H9 (cell line): ENCODE results near the gene PPP1R2B. TPM values are rescaled to one million over a fixed set of nuclear protein-coding genes. Genes with fewer than 3 reads are reported as not detected.

Experiments
- DNase-seq: peaks from one replicate; pipeline ENCODE4 v3.0.0-alpha.2; 2017
- H2AFZ ChIP-seq: one replicate; pipeline ENCODE4 v1.6.1; 2013; ENCODE audit warnings: mild to moderate bottlenecking, low read length, control low read depth, moderate library complexity
- H2AK5ac ChIP-seq: 2 replicates; pipeline ENCODE4 v1.6.1; 2013; ENCODE audit warnings: low read length, control low read depth, mixed read lengths; ENCODE audit not compliant: insufficient read length
- H2BK120ac ChIP-seq: one replicate; pipeline ENCODE4 v1.6.1; 2013; ENCODE audit warnings: low read depth, mild to moderate bottlenecking, low read length, control low read depth, inconsistent platforms; ENCODE audit not compliant: poor library complexity, severe bottlenecking
- H2BK12ac ChIP-seq: 2 replicates; pipeline ENCODE4 v1.6.1; 2013; ENCODE audit warnings: low read length, control low read depth, mixed read lengths, low read depth; ENCODE audit not compliant: insufficient read length
- H2BK15ac ChIP-seq: 2 replicates; pipeline ENCODE4 v1.6.1; 2013; ENCODE audit warnings: low read depth, low read length, control low read depth
- H2BK20ac ChIP-seq: one replicate; pipeline ENCODE4 v1.6.1; 2013; ENCODE audit warnings: low read depth, mild to moderate bottlenecking, low read length, control low read depth, inconsistent platforms; ENCODE audit not compliant: poor library complexity, severe bottlenecking
- H2BK5ac ChIP-seq: 2 replicates; pipeline ENCODE4 v1.6.1; 2013; ENCODE audit warnings: low read length, control low read depth, mixed read lengths; ENCODE audit not compliant: insufficient read length
- H3K14ac ChIP-seq: 2 replicates; pipeline ENCODE4 v1.6.1; 2013; ENCODE audit warnings: low read length, control low read depth; ENCODE audit not compliant: insufficient read depth
- H3K18ac ChIP-seq: 2 replicates; pipeline ENCODE4 v1.6.1; 2013; ENCODE audit warnings: low read depth, mild to moderate bottlenecking, mixed read lengths, low read length, control low read depth; ENCODE audit not compliant: insufficient read length
- H3K23ac ChIP-seq: 2 replicates; pipeline ENCODE4 v1.6.1; 2013; ENCODE audit warnings: low read length, control low read depth, mixed read lengths, low read depth; ENCODE audit not compliant: insufficient read length
- H3K23me2 ChIP-seq: 2 replicates; pipeline ENCODE4 v1.6.1; 2013; ENCODE audit warnings: low read depth, mild to moderate bottlenecking, mixed read lengths, low read length, control low read depth; ENCODE audit not compliant: insufficient read length, poor library complexity, severe bottlenecking
- H3K27ac ChIP-seq: 2 replicates; pipeline ENCODE4 v1.5.1; 2013; ENCODE audit warnings: low read length, control low read depth, mixed read lengths, low read depth; ENCODE audit not compliant: insufficient read length
- H3K27me3 ChIP-seq: 2 replicates; pipeline ENCODE4 v1.6.1; 2013; ENCODE audit warnings: low read length, control low read depth, inconsistent platforms; ENCODE audit not compliant: insufficient read depth
- H3K4ac ChIP-seq: 2 replicates; pipeline ENCODE4 v1.6.1; 2013; ENCODE audit warnings: low read depth, mild to moderate bottlenecking, control low read depth, inconsistent platforms, low read length, moderate library complexity
- H3K4me1 ChIP-seq: 2 replicates; pipeline ENCODE4 v1.6.1; 2013; ENCODE audit warnings: low read length, control low read depth, inconsistent platforms; ENCODE audit not compliant: insufficient read depth
- H3K4me2 ChIP-seq: 2 replicates; pipeline ENCODE4 v1.6.1; 2013; ENCODE audit warnings: low read length, control low read depth, mixed read lengths; ENCODE audit not compliant: insufficient read length, insufficient read depth
- H3K56ac ChIP-seq: 2 replicates; pipeline ENCODE4 v1.6.1; 2013; ENCODE audit warnings: low read depth, mild to moderate bottlenecking, mixed read lengths, low read length, control low read depth; ENCODE audit not compliant: insufficient read length
- H3K79me1 ChIP-seq: 2 replicates; pipeline ENCODE4 v1.6.1; 2013; ENCODE audit warnings: low read depth, mild to moderate bottlenecking, moderate library complexity, low read length, control low read depth, inconsistent platforms; ENCODE audit not compliant: insufficient read depth, poor library complexity, severe bottlenecking
- H3K79me2 ChIP-seq: 2 replicates; pipeline ENCODE4 v1.6.1; 2013; ENCODE audit warnings: low read length, control low read depth, inconsistent platforms; ENCODE audit not compliant: insufficient read depth
- H3K9ac ChIP-seq: 2 replicates; pipeline ENCODE4 v1.6.1; 2013; ENCODE audit warnings: low read length, control low read depth, mixed read lengths; ENCODE audit not compliant: insufficient read length; ENCODE audit errors: extremely low read depth
- H3K9me3 ChIP-seq: one replicate; pipeline ENCODE4 v1.6.1; 2013; ENCODE audit warnings: low read depth, low read length, inconsistent platforms; ENCODE audit not compliant: control insufficient read depth
- H3T11ph ChIP-seq: one replicate; pipeline ENCODE4 v1.6.1; 2013; ENCODE audit warnings: mild to moderate bottlenecking, low read length, control low read depth, inconsistent platforms
- H4K20me1 ChIP-seq: one replicate; pipeline ENCODE4 v1.6.1; 2013; ENCODE audit not compliant: control insufficient read depth, insufficient read length, insufficient read depth
- H4K5ac ChIP-seq: 2 replicates; pipeline ENCODE4 v1.6.1; 2013; ENCODE audit warnings: low read depth, mild to moderate bottlenecking, mixed read lengths, low read length, control low read depth; ENCODE audit not compliant: insufficient read length
- H4K8ac ChIP-seq: replicated peaks from 2 replicates; pipeline ENCODE4 v1.6.1; 2013; ENCODE audit warnings: low read length, control low read depth, mixed read lengths, low read depth; ENCODE audit not compliant: insufficient read length
- H4K91ac ChIP-seq: 2 replicates; pipeline ENCODE4 v1.6.1; 2013; ENCODE audit warnings: low read depth, mild to moderate bottlenecking, moderate library complexity, mixed read lengths, low read length, control low read depth; ENCODE audit not compliant: insufficient read length
- H3K27ac Mint-ChIP-seq, 3 experiments: 2 replicates in 2 of 3; 3 replicates in 1 of 3; pipeline ENCODE4 v1.8.0; 2020 to 2021; ENCODE audit warnings: mixed read lengths in 3 of 3, mild to moderate bottlenecking in 1 of 3, moderate library complexity in 1 of 3
- H3K27me3 Mint-ChIP-seq: 2 replicates; pipeline ENCODE4 v1.8.0; 2021; ENCODE audit warnings: low read depth, mild to moderate bottlenecking, moderate library complexity, mixed read lengths
- H3K36me3 Mint-ChIP-seq, 3 experiments: 2 replicates in 2 of 3; 3 replicates in 1 of 3; pipeline ENCODE4 v1.8.0; 2020 to 2021; ENCODE audit warnings: low read depth in 3 of 3, mixed read lengths in 3 of 3; ENCODE audit not compliant: insufficient read depth in 1 of 3
- H3K4me1 Mint-ChIP-seq, 2 experiments: 2 replicates each; pipeline ENCODE4 v1.8.0; 2020; ENCODE audit warnings: mixed read lengths in 2 of 2
- H3K4me3 Mint-ChIP-seq, 2 experiments: 2 replicates in 1 of 2; 3 replicates in 1 of 2; pipeline ENCODE4 v1.8.0; 2020 to 2021; ENCODE audit warnings: mild to moderate bottlenecking in 2 of 2, mixed read lengths in 2 of 2, moderate library complexity in 1 of 2
- H3K9me3 Mint-ChIP-seq, 2 experiments: 2 replicates in 1 of 2; 3 replicates in 1 of 2; pipeline ENCODE4 v1.8.0; 2020; ENCODE audit warnings: mild to moderate bottlenecking in 2 of 2, mixed read lengths in 2 of 2, moderate library complexity in 1 of 2
- WGBS: extraction: QIAGEN DNeasy Blood & Tissue Kit; methylation state at CpG from one replicate; pipeline ENCODE4 v1.1.7; 2013; ENCODE audit warnings: missing lambda C conversion rate, low lambda C conversion rate, mixed read lengths; ENCODE audit not compliant: insufficient read length; ENCODE audit errors: extremely low coverage; 5-methylcytosine and 5-hydroxymethylcytosine counted together
- total RNA-seq: library from RNA; stranded (reverse); gene quantifications from 2 replicates; pipeline ENCODE4 v1.2.1, GENCODE V29; 2021
- TF ChIP-seq, protein P1 (sequence below): fragments of 200-600 bp; sonication (generic); conservative IDR thresholded peaks from 3 replicates; pipeline ENCODE4 v1.8.0; 2021; ENCODE audit warnings: antibody characterized with exemption, mild to moderate bottlenecking

The PPP1R2B gene
- total RNA-seq, 1 experiment from 2014 or later, result not detected

DNA sequence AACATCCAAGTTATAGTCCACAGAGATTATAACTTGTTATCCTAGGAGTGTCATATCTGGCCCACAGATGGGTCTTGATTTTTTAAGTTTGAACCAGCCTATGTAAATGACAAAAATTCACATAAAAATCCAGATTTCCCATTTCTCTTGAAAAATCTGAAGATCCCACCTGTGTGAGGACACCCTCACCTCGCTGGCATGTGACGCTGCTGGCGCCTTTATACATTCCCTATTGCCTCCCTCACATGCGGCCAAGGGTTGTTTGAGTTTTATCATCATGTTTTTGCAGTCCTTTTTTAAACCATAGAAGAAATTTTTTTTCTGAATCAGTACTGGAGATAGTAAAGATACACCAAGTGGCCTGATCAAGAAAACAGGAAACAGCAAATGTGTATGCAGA, 25.9 kb upstream of the PPP1R2B start:
- no peak overlapping the region for H3K4ac ChIP-seq
- H3K27me3 Mint-ChIP-seq, result no peaks in the 10 kb centered on the region
- no peaks in the 10 kb centered on the region for H3K79me1 ChIP-seq
- H4K8ac ChIP-seq, result no peak overlapping the region
- H3K23ac ChIP-seq, result no peak overlapping the region
- H3K27ac Mint-ChIP-seq, result peak overlapping the region in 1 of 3 experiments; percentile 70; a peak in 2 of 7 replicates
- H3K14ac ChIP-seq, result no peak overlapping the region
- H3K79me2 ChIP-seq, result no peaks in the 10 kb centered on the region
- no peak overlapping the region for H3K4me3 Mint-ChIP-seq
- peaks cover 0 to 7% (median 3%) of the 10 kb centered on the region in 3 experiments; a peak in 2 of 7 replicates for H3K36me3 Mint-ChIP-seq
- no peak overlapping the region for H3K9ac ChIP-seq
- H2BK120ac ChIP-seq, result no peak overlapping the region
- H3K23me2 ChIP-seq, result no peaks in the 10 kb centered on the region
- H3K4me2 ChIP-seq, result no peak overlapping the region
- H4K5ac ChIP-seq, result no peak overlapping the region
- WGBS, result no CpG with 5 or more reads among the region's 4 CpGs
- H3K4me1 ChIP-seq, result peaks cover 11% of the 10 kb centered on the region; the same call in 1 of the 2 replicates
- H3K9me3 Mint-ChIP-seq, result peaks cover 7 to 8% of the 10 kb centered on the region in 2 experiments; a peak in 3 of 5 replicates
- H3K18ac ChIP-seq, result no peak overlapping the region
- H3K9me3 ChIP-seq, result no peaks in the 10 kb centered on the region
- H2BK20ac ChIP-seq, result no peak overlapping the region
- H2BK12ac ChIP-seq, result no peak overlapping the region
- no peaks in the 10 kb centered on the region for H4K20me1 ChIP-seq
- H4K91ac ChIP-seq, result no peak overlapping the region
- H3T11ph ChIP-seq, result no peak overlapping the region
- H3K56ac ChIP-seq, result no peak overlapping the region
- no peak overlapping the region for H2AFZ ChIP-seq
- no peak overlapping the region for H2AK5ac ChIP-seq
- TF ChIP-seq, protein P1, sequence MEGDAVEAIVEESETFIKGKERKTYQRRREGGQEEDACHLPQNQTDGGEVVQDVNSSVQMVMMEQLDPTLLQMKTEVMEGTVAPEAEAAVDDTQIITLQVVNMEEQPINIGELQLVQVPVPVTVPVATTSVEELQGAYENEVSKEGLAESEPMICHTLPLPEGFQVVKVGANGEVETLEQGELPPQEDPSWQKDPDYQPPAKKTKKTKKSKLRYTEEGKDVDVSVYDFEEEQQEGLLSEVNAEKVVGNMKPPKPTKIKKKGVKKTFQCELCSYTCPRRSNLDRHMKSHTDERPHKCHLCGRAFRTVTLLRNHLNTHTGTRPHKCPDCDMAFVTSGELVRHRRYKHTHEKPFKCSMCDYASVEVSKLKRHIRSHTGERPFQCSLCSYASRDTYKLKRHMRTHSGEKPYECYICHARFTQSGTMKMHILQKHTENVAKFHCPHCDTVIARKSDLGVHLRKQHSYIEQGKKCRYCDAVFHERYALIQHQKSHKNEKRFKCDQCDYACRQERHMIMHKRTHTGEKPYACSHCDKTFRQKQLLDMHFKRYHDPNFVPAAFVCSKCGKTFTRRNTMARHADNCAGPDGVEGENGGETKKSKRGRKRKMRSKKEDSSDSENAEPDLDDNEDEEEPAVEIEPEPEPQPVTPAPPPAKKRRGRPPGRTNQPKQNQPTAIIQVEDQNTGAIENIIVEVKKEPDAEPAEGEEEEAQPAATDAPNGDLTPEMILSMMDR, result no peak
- no peak overlapping the region for H2BK5ac ChIP-seq
- H3K27ac ChIP-seq, result no peak overlapping the region
- H3K27me3 ChIP-seq, result no peaks in the 10 kb centered on the region
- no peak overlapping the region for H2BK15ac ChIP-seq
- no peak for DNase-seq
- H3K4me1 Mint-ChIP-seq, result peaks cover 17 to 32% of the 10 kb centered on the region in 2 experiments
